GM13977 (cell line): ENCODE measurements around the gene PTPN7.
"Not testable (repeated sequence)": the region's sequence is repeated elsewhere in the genome, so short reads cannot be mapped to it uniquely, and the experiment has no call there.

Experiments
- DNase-seq: peaks from one replicate; pipeline ENCODE4 v3.0.0; 2012; ENCODE audit warnings: low spot score
- CTCF ChIP-seq: IDR thresholded peaks from 2 replicates; pipeline ENCODE4 v1.5.1; 2012; ENCODE audit warnings: mild to moderate bottlenecking, control low read depth; ENCODE audit not compliant: insufficient read depth; ENCODE audit errors: extremely low read depth, missing control alignments
- in situ Hi-C: fragments of 300-500 bp; cut with MboI; formaldehyde crosslinking; loops from one replicate; pipeline ENCODE4 v1.12.0; 2022; ENCODE audit warnings: low sequenced_read_pairs, low pct_unique_long_range_greater_than_20kb, mixed read lengths, inconsistent platforms; ENCODE audit not compliant: unreplicated experiment

PTPN7 gene

GRCh38 chr1:202145068-202145743, 15.2 kb downstream of the PTPN7 start:
- DNase-seq, result peak; percentile 64
- no peak for TF ChIP-seq CTCF
- in situ Hi-C loops, result no loop called here

DNA sequence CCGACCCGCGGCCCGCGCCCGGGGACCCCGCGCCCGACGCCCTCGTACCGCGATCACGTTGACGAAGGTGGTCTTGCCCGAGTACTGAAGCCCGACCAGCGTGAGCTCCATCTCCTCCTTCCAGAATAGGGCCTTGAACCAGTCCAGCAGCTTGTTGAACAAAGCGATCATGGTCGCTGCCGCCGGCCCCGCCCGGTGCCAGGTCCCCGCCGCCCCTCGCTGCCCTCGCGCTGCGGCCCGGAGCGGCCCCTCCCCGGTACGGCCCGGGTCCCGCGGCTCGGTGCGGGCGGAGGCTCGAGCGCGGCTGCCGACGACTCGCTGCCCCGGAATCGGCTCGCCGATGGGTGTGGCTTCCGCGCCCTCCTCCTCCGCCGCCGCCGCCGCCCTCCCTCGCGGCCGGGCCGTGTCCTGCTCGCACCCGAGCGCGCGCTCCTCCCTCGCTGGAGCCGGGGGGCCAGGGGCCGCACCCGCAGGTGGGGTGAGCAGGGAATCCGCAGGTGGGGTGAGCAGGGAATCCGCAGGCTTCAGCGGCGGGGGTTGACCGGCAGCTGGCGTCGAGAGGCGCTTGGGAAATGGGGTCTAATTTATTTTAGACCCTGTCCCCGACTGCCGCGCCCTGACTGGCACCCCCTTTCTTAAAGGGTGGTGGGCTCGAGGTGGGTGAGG, 15.9 kb downstream of the PTPN7 start, which contains the start of gene ARL8A:
Gene ARL8A (minus strand): TSS at position 336 of the 666 bp plus-strand sequence. CDS start 165 bp downstream, at position 171.
- DNase-seq, result peak; percentile 92

DNA sequence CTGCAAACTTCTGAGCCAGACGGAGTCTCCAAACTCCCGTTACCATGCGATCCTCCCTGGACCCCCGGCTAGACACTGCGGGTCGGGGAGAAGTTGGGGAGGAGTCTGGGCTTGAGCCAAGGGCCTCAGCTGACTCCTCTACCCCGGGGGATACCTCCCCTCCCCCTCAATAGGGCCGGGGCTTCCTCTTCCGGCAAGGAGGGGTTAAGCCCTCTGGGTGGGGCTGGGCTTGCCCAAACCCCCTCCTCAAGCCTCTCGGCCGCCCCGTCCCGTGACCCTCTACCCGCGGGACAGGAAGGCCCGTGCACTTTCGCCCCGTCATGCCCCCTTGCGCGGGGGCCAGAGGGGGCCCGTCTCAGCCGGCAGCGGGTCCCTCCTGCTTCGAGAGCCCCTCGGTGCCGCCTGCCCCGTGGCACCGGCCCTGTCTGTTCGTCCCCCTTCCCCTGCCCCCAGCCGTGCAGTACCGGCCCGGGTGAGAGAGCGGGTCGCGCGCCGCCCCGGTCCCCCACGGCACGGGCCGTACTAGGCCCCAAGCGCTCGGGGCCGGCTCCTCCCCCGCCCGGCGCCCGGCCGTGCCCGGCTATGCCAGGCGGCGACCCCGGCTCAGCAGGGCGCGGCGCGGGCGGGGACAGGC, 16.5 kb downstream of the PTPN7 start:
- peak; percentile 80 for DNase-seq
- in situ Hi-C loops, result no loop called here
- TF ChIP-seq CTCF, result no peak

More for the DNA sequence above, 15.9 kb downstream of the PTPN7 start, which contains the start of gene ARL8A:
- TF ChIP-seq CTCF, result no peak
- in situ Hi-C loops, result no loop called here

DNA sequence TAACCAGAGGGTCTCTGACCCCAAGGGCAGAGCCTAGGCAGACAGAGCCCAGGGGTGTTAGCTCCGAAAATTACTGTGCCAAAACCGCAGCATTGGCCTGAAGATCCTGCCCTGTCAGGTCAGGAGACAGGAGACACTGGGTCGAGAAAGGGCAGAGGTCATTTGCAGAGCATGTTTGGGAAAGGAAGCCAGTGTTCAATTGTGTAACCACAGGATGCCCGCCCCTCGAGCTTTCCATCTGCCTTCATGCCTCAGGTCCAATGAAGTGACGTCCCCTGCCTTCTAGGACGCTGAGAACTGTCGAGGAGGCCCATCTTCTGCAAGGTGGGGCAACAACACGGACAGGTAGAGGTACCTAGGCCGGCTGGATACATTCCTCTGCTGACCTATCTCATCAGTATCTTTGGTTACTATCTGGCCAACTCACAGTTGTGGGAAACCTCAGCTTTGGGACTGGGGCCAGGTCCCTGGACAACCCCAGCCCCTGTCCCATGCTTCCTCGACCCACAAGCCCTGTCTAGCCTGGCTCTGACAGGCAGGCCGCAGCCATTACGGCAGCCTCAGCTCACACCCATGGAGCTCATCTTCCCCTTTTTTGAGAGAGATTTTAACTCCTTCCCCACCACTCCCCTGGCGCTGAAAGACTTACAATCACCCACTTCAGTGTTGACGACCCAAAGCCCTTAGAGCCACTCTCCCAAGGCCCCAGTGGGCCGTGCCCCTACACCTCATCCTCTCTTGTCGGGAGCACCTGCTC, 17.2 kb downstream of the PTPN7 start:
- DNase-seq, result peak; percentile 59
- no peak for TF ChIP-seq CTCF
- in situ Hi-C loops, result no loop called here

- in situ Hi-C loops, DNase-seq: not testable (repeated sequence)
These were observed 18.9 kb downstream of the PTPN7 start for GRCh38 chr1:202141468-202141867.

GRCh38 chr1:202140833-202141232, 19.6 kb downstream of the PTPN7 start:
- no peak for DNase-seq
- in situ Hi-C loops, result no loop called here
- TF ChIP-seq CTCF, result no peak
